Caco-2 (cell line): ENCODE measurements around the gene PSME4. TPM values are rescaled to one million over a fixed set of nuclear protein-coding genes. Genes with fewer than 3 reads are reported as not detected.

Source experiments
- BruUV-seq: library from RNA; stranded (reverse); fragments of 400-500 nt; replicated peaks from 2 replicates; lab custom pipeline; 2021; lab: Mats Ljungman, UMichigan
- CTCF ChIA-PET: fragments of 300-600 bp; sonication (Branson Sonifier 250); formaldehyde crosslinking; loops from one replicate; lab custom pipeline; 2022; ENCODE audit warnings: antibody characterized with exemption; lab: Charles Lee
- POLR2A ChIA-PET: fragments of 300-600 bp; sonication (Branson Sonifier 250); formaldehyde crosslinking; loops from one replicate; lab custom pipeline; 2022; ENCODE audit warnings: antibody characterized with exemption; lab: Charles Lee
- DNase-seq, 2 experiments: peaks; one replicate each; pipeline versions ENCODE4 v3.0.0 to v3.0.0-alpha.2; 2020 to 2022
- H3K27me3 ChIP-seq: replicated peaks from 2 replicates; pipeline ENCODE4 v1.6.0; 2011; ENCODE audit warnings: low read length; ENCODE audit not compliant: control insufficient read depth, insufficient read depth
- H3K36me3 ChIP-seq: 2 replicates; pipeline ENCODE4 v1.5.1; 2011; ENCODE audit warnings: low read length; ENCODE audit not compliant: control insufficient read depth, insufficient read depth
- H3K4me1 ChIP-seq: fragments of 250-450 bp; sonication (Bioruptor Pico); 2 replicates; pipeline ENCODE4 v1.5.1; 2020; ENCODE audit warnings: mild to moderate bottlenecking
- H3K4me3 ChIP-seq: 2 replicates; pipeline ENCODE4 v1.5.1; 2011; ENCODE audit warnings: low read depth, mild to moderate bottlenecking, control low read depth, low read length
- H3K9me3 ChIP-seq: fragments of 250-450 bp; sonication (Bioruptor Pico); 2 replicates; pipeline ENCODE4 v1.5.1; 2020; ENCODE audit warnings: mild to moderate bottlenecking, moderate library complexity
- H3K27ac Mint-ChIP-seq: one replicate; pipeline ENCODE4 v1.8.0; 2022; ENCODE audit warnings: mixed read lengths; ENCODE audit not compliant: unreplicated experiment
- H3K27me3 Mint-ChIP-seq: one replicate; pipeline ENCODE4 v1.8.0; 2022; ENCODE audit warnings: mixed read lengths; ENCODE audit not compliant: insufficient read depth, unreplicated experiment
- H3K36me3 Mint-ChIP-seq: one replicate; pipeline ENCODE4 v1.8.0; 2022; ENCODE audit warnings: mild to moderate bottlenecking, mixed read lengths; ENCODE audit not compliant: insufficient read depth, unreplicated experiment
- H3K4me1 Mint-ChIP-seq: one replicate; pipeline ENCODE4 v1.8.0; 2022; ENCODE audit warnings: low read depth, mixed read lengths; ENCODE audit not compliant: unreplicated experiment
- H3K4me3 Mint-ChIP-seq: one replicate; pipeline ENCODE4 v1.8.0; 2022; ENCODE audit warnings: mild to moderate bottlenecking, moderate library complexity, mixed read lengths; ENCODE audit not compliant: unreplicated experiment
- H3K9me3 Mint-ChIP-seq: one replicate; pipeline ENCODE4 v1.8.0; 2022; ENCODE audit warnings: mixed read lengths; ENCODE audit not compliant: unreplicated experiment
- CTCF ChIP-seq, 2 experiments: fragments of 200-600 bp in 1 of 2; IDR thresholded peaks; 1 replicate in 1 of 2; 2 replicates in 1 of 2; pipeline versions ENCODE4 v1.5.1 to v1.8.0; 2011 to 2022; ENCODE audit warnings: antibody characterized with exemption in 1 of 2, control low read depth in 1 of 2, inconsistent platforms in 1 of 2, low read depth in 1 of 2, low read length in 1 of 2, mild to moderate bottlenecking in 1 of 2, moderate library complexity in 1 of 2; ENCODE audit not compliant: insufficient read depth in 1 of 2, severe bottlenecking in 1 of 2, unreplicated experiment in 1 of 2
- intact Hi-C: fragments of 100-400 bp; cut with micrococcal nuclease; formaldehyde crosslinking; loops from one replicate; pipeline ENCODE4 v1.10.0; 2022; ENCODE audit not compliant: unreplicated experiment
- total RNA-seq: library from RNA; stranded (reverse); gene quantifications from 2 replicates; pipeline ENCODE4 v1.2.3, GENCODE V29; 2022

PSME4 gene
- total RNA-seq, 1 experiment from 2014 or later, result 79.0 TPM

GRCh38 chr2:53941749-53942148 lies 29.0 kb downstream of the PSME4 start:
- Mint-ChIP-seq H3K36me3 (peaks cover 41% of the 10 kb centered on the region), H3K4me1 (no peaks in the 10 kb centered on the region), H3K27ac (no peak overlapping the region), H3K9me3 (no peaks in the 10 kb centered on the region), H3K4me3 (no peak overlapping the region), H3K27me3 (no peaks in the 10 kb centered on the region)
- no peak overlapping the region for H3K4me3 ChIP-seq
- TF ChIP-seq CTCF (IDR thresholded peaks at IDR 0.05; ENCODE audit: insufficient read depth in 1 of 2, low read depth in 1 of 2, low read length in 1 of 2, severe bottlenecking in 1 of 2, unreplicated experiment in 1 of 2), result no peak
- no peak for DNase-seq
- H3K9me3 ChIP-seq, result no peaks in the 10 kb centered on the region
- no peaks in the 10 kb centered on the region for H3K27me3 ChIP-seq
- H3K36me3 ChIP-seq, result no peaks in the 10 kb centered on the region; the same call in 1 of the 2 replicates
- ChIA-PET POLR2A (interaction anchor here (0.6 kb wide), 1 partner anchor 28 kb away, joined by 3 read pairs; no protein-coding TSS in a partner anchor), CTCF (no interaction called here)
- no TSS peak for BruUV-seq
- no peaks in the 10 kb centered on the region; the same call in 1 of the 2 replicates for H3K4me1 ChIP-seq
- intact Hi-C loops, result no loop called here

DNA sequence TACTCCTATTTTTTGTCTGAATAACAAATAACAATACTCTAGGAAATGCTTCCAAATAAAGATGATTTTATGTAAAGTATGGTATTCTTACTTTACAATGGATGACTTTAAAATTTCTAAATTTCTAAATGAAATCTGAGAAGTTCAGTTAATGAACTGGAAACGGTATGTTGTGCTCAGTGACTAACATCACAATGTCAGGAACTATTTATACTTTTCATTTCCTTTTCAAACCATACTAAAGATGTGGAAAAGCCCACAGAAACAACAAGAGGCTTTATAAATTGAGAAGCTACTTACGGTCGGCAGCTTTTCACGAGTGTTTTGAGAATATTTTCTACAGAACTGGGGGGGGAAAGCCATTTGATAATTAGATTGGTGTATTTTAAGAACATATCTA lies 31.1 kb downstream of the PSME4 start:
- ChIA-PET CTCF (no interaction called here), POLR2A (no interaction called here)
- DNase-seq, result no peak
- Histone ChIP-seq H3K4me3 (no peak overlapping the region), H3K36me3 (no peaks in the 10 kb centered on the region), H3K27me3 (no peaks in the 10 kb centered on the region), H3K9me3 (no peaks in the 10 kb centered on the region), H3K4me1 (no peaks in the 10 kb centered on the region)
- no peak for TF ChIP-seq CTCF (IDR thresholded peaks at IDR 0.05; ENCODE audit: insufficient read depth in 1 of 2, low read depth in 1 of 2, low read length in 1 of 2, severe bottlenecking in 1 of 2, unreplicated experiment in 1 of 2)
- Mint-ChIP-seq H3K4me1 (no peaks in the 10 kb centered on the region), H3K27ac (no peak overlapping the region), H3K36me3 (peaks cover 45% of the 10 kb centered on the region), H3K9me3 (no peaks in the 10 kb centered on the region), H3K27me3 (no peaks in the 10 kb centered on the region), H3K4me3 (no peak overlapping the region)
- BruUV-seq, result no TSS peak
- intact Hi-C loops, result no loop called here

DNA sequence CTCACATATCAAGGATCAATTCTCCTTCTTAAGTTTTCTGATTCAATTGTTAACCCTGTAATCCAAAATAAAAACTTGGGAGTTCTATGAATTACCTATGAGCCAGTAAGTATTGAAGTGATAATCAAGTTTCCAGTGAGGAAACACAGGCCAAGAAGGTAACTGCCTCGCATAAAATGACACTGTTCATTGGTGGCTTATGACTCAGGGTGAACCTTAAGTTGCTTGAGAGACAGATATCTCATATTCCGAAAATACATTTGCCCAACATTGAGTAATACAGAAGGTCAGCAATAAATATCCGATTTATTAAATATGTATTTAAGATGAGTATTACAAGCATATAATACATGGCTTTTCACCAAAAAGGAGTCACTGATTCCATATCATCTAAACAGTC lies 31.9 kb downstream of the PSME4 start:
- Mint-ChIP-seq H3K4me1 (no peaks in the 10 kb centered on the region), H3K9me3 (no peaks in the 10 kb centered on the region), H3K4me3 (no peak overlapping the region), H3K36me3 (peaks cover 50% of the 10 kb centered on the region), H3K27me3 (no peaks in the 10 kb centered on the region), H3K27ac (no peak overlapping the region)
- Histone ChIP-seq H3K36me3 (no peaks in the 10 kb centered on the region), H3K4me3 (no peak overlapping the region), H3K27me3 (no peaks in the 10 kb centered on the region), H3K4me1 (no peaks in the 10 kb centered on the region), H3K9me3 (no peaks in the 10 kb centered on the region)
- TF ChIP-seq CTCF (IDR thresholded peaks at IDR 0.05; ENCODE audit: insufficient read depth in 1 of 2, low read depth in 1 of 2, low read length in 1 of 2, severe bottlenecking in 1 of 2, unreplicated experiment in 1 of 2), result no peak
- ChIA-PET CTCF (no interaction called here), POLR2A (no interaction called here)
- intact Hi-C loops, result no loop called here
- DNase-seq, result no peak
- no TSS peak for BruUV-seq
